Motor neuron (in vitro differentiated cells): ENCODE measurements around the gene LYRM1. TPM values are rescaled to one million over a fixed set of nuclear protein-coding genes. Genes with fewer than 3 reads are reported as not detected.

Experiments
- ATAC-seq, 8 experiments: fragments of 200-7000 bp; cut with Tn5 transposase; replicated peaks in 6 of 8; 2 replicates each; pipeline ENCODE4 v1.8.0; 2021; ENCODE audit warnings: mild to moderate bottlenecking in 8 of 8, moderate library complexity in 8 of 8
- H3K27ac ChIP-seq, 2 donors: fragments of 250-450 bp; sonication (Bioruptor Pico); 2 replicates each; pipeline ENCODE4 v1.9.0; 2021; ENCODE audit warnings: antibody characterized with exemption in 2 of 2, mild to moderate bottlenecking in 2 of 2, moderate library complexity in 1 of 2
- H3K4me1 ChIP-seq, 2 donors: fragments of 250-450 bp; sonication (Bioruptor Pico); replicated peaks in 1 of 2; 2 replicates each; pipeline ENCODE4 v1.6.1; 2021; ENCODE audit warnings: antibody characterized with exemption in 2 of 2, mild to moderate bottlenecking in 2 of 2, moderate library complexity in 1 of 2
- H3K4me3 ChIP-seq, 5 donors: fragments of 250-450 bp; sonication (Bioruptor Pico); 2 replicates each; pipeline ENCODE4 v1.9.0; 2021; ENCODE audit warnings: antibody characterized with exemption in 5 of 5, mild to moderate bottlenecking in 5 of 5, moderate library complexity in 4 of 5
- WGBS, 10 experiments: fragments of 450-650 bp; shearing (Covaris generic); methylation state at CpG; one replicate each; pipeline ENCODE4 v1.0.0; 2022; 5-methylcytosine and 5-hydroxymethylcytosine counted together
- in situ Hi-C, 9 experiments: fragments of 400-800 bp; cut with MboI; loops; one replicate each; pipeline ENCODE4 v1.15.0; 2021; ENCODE audit warnings: low sequenced_read_pairs in 9 of 9, low pct_unique_long_range_greater_than_20kb in 2 of 9; ENCODE audit not compliant: unreplicated experiment in 9 of 9
- total RNA-seq, 8 experiments: library from RNA; unstranded; fragments of 300-600 nt; gene quantifications; 2 replicates each; pipeline versions ENCODE4 v1.2.3 to v1.2.4, GENCODE V29; 2022

The LYRM1 gene
- total RNA-seq, 8 experiments from 2014 or later: 22.5 to 71.4 (median 53.2) TPM

DNA sequence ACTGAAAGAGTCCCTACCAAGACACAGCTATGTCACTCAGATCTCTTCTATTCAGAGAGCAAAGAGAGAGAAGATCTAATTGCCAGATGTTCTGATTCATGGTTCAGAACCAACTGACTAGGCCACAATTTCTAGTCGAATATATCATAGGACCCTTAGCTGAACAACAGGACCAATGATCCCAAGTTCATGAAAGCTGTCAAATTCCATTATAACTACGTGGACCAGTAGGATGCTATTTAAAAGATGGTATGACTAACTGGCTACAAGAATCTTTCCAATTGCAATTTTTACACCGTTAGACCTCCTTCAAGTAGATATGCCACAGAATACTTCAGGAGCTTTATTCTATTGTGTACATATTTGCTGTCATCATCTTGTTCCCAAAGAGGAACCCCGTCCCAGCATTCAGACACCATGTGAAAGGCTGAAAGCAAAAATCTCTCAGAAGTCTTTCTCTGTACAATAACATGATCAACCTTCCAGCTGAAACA lies 26.4 kb upstream of the LYRM1 start:
- whole genome bisulfite sequencing, 10 experiments: 60 to 100% (median 90%) methylated on average over 1 to 4 of the region's 4 CpGs
- in situ Hi-C loops: loop anchor here in 5 of 9 experiments (25.0 kb wide), 2 partner anchors 213 to 1463 kb away; no protein-coding TSS in a partner anchor
- Histone ChIP-seq H3K4me1 (peaks cover 11 to 13% of the 10 kb centered on the region in 2 donors), H3K4me3 (no peak overlapping the region), H3K27ac (no peak overlapping the region)
- ATAC-seq: no peak

DNA sequence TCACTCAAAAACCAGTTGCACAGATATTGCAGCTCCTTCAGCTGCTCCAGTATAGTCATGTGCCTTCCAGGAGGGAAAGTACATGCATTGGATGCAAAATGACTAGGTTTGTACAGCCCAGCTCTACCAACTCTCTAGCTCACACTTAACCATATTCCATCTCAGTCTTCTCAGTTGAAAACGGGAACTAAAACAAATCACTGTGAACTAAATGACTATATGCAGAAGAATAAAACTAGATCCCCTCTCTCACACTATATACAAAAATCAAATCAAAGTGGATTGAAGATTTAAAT lies 25.3 kb upstream of the LYRM1 start:
- no peak overlapping the region for H3K27ac ChIP-seq
- H3K4me1 ChIP-seq: peaks cover 17 to 25% of the 10 kb centered on the region in 2 donors
- WGBS, 10 experiments: 50 to 100% (median 83%) methylated on average over 1 of the region's 1 CpG; no CpG with 5 or more reads in 5 of the 10 experiments
- ATAC-seq: peak in 7 of 8 experiments; percentile 20 to 88 (median 54)
- in situ Hi-C loops: no loop called here
- no peak overlapping the region for H3K4me3 ChIP-seq

DNA sequence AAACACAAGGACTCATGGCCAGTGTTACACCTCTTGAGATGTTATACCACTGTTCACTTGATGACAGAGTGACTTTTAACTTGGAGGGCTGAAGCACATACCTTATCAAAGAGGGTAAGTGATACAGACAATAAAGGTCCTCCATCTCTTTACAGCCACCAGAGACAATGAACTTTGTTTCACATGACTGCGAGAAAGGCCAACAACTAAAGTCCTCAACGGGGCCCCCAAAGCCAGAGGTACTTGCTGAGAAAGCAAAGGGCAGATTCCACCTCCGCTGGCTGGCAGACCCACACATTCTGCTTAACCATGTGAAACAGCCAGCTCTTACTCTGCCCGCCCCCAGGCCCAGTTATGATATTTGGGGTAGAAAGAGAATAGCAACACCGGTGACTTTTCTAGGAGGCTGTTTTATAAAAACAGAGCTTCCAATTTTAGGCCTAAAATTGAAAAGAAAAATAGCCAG lies 21.9 kb upstream of the LYRM1 start:
- 20 to 100% (median 67%) methylated on average over 2 to 4 of the region's 5 CpGs; no CpG with 5 or more reads in 3 of the 10 experiments for WGBS, 10 experiments
- ATAC-seq: peak in 5 of 8 experiments; percentile 13 to 38 (median 24)
- in situ Hi-C loops: no loop called here
- peaks cover 17 to 25% of the 10 kb centered on the region in 2 donors for H3K4me1 ChIP-seq
- H3K4me3 ChIP-seq: no peak overlapping the region
- H3K27ac ChIP-seq: no peak overlapping the region

DNA sequence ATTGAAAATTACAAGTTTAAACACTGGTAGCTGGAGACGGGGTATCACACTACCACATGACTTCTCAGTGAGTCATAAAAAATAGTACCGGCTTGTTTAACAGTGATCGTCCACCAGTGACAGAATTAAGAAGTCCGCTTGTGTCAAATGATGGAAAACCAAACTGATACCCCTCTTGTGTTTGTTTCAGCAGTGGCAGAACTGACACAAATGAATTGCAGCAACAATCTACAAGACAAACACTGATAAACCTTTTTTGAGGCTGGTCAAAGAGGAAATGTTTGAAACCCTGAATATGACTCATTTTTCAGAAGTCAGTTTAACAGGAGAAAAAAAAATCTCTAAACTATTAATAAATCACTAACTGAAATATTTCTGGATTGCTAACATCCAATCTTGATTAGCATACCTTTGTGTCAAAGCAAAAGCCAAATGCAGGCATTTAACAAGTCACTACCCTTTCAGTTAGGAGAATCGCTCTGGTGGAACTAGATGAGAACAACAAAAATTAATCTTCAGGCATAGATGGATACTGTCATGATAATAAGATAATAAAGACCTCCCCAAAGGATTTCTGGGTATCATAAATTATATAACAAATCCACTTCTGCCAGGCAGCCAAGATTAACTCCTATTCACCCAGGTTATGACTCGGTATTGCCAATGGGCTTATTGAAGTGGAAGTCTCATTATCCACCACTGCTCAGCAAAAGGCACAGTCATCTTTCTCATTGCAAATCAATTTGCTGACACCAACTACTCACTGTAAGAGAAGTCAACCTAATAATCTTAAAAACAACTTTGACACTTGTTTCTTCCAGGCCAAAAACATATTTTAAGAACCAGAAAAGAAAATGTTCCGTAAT lies 21.2 kb upstream of the LYRM1 start:
- WGBS, 10 experiments: 30 to 56% (median 48%) methylated on average over 2 to 7 of the region's 7 CpGs
- peak; percentile 24 to 79 (median 66) for ATAC-seq
- in situ Hi-C loops: no loop called here
- Histone ChIP-seq H3K27ac (no peak overlapping the region), H3K4me1 (peaks cover 17 to 25% of the 10 kb centered on the region in 2 donors), H3K4me3 (no peak overlapping the region)

DNA sequence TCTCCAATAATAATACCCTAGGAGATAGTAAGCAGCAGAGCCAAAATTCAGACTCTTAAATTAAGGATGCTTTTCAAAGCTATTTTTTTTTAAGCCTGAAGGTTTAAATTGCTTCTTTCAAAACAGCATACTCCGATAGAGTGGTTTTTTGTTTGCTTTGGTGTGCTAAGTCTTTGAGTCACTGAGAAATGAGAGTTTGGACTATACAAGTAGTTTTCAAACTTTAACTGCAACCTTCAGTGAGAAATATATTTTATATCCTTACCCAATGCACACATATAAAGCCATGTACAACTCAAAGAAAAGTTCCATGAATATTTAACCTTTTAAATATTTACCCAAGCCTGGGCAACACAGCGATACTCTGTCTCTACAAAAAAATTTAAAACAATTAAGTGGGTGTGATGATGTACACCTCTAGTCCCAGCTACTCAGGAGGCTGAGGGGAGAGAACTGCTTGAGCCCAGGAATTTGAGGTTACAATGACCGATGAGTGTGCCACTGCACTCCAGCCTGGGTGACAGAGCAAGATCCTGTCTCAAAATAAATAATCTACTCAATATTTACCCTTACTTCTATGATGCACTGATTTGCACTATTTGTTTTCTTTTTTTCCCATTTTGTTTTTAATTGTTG lies 19.6 kb upstream of the LYRM1 start:
- 68 to 100% (median 95%) methylated on average over 1 to 3 of the region's 3 CpGs for WGBS, 10 experiments
- peaks cover 15 to 21% of the 10 kb centered on the region in 2 donors for H3K4me1 ChIP-seq
- in situ Hi-C loops: no loop called here
- no peak overlapping the region for H3K4me3 ChIP-seq
- H3K27ac ChIP-seq: no peak overlapping the region
- peak in 1 of 8 experiments; percentile 18 for ATAC-seq

DNA sequence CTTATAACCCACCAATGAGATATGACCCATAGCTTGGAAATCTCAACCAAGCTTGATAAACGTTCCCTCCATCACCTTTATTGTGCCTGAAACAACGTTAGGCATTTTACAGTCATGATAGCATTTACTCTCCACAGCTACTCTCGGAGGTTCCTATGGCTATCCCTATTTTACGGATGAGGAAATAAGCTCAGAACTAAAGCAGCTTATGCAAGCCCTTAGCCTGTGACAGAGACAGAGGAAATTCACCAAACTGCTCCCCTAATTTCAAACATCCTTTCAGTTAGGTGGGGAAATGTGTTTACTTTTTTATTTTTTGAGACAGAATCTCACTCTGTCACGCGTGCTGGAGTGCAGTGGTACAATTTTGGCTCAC lies 19.1 kb upstream of the LYRM1 start:
- no peak for ATAC-seq
- no peak overlapping the region for H3K27ac ChIP-seq
- peaks cover 15 to 21% of the 10 kb centered on the region in 2 donors for H3K4me1 ChIP-seq
- WGBS, 10 experiments: 63 to 100% (median 84%) methylated on average over 1 to 6 of the region's 6 CpGs
- in situ Hi-C loops: no loop called here
- no peak overlapping the region for H3K4me3 ChIP-seq

DNA sequence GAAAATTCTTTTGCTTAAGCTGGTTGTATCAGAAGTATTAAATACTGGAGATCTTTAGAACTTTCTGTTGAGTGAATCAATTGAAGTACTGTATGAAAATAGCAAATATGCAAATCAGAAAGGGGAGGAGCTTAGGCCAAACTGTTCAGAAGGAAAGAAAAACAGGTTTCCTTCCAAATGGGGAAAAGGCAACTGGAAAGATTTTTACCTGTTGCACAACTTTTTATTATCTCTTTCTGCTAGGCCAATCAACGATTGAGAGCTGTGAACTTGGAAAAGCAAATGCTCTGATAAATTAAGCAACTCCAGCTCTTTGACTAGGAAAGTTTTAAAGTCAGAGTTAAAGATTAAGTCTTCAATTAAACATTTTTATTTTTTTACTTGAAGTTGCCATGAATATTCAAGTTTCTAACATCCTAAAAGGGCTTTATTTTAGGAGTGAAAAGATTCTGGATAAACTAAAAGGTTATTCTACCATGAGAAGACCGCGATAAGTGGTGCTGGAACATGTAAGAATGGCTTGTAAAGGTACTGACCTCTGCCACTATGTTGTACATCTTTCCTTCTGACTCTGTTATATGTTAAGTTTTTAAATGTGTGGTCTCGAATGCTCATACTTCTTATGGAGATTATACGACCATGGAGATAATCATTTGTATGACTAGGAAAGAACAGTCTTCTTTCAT lies 16.9 kb upstream of the LYRM1 start:
- in situ Hi-C loops: no loop called here

DNA sequence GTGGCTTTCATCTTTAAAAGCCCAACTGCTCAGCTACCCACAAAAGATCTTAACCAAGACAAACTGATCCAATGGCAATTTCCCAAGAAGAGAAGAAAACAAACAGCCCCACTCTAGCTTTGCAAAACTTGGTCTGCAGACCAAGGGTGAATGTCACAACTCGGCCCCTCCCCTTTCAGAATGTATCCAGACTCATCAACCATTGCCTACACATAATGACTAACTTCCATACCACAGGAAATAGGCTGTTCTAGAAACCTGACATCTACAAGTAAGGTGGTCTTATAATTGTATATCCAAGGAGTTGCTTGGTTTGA lies 16.4 kb upstream of the LYRM1 start:
- in situ Hi-C loops: no loop called here
- H3K4me1 ChIP-seq: peaks cover 6 to 11% of the 10 kb centered on the region in 2 donors
- 40 to 86% (median 80%) methylated on average over 1 of the region's 1 CpG; no CpG with 5 or more reads in 4 of the 10 experiments for WGBS, 10 experiments
- ATAC-seq: peak in 1 of 8 experiments; percentile 38
- H3K4me3 ChIP-seq: no peak overlapping the region
- H3K27ac ChIP-seq: no peak overlapping the region

More for the DNA sequence above, 16.9 kb upstream of the LYRM1 start:
- peaks cover 11 to 16% of the 10 kb centered on the region in 2 donors for H3K4me1 ChIP-seq
- no peak overlapping the region for H3K27ac ChIP-seq
- WGBS, 10 experiments: 57 to 100% (median 71%) methylated on average over 1 to 5 of the region's 5 CpGs
- no peak for ATAC-seq
- H3K4me3 ChIP-seq: no peak overlapping the region

DNA sequence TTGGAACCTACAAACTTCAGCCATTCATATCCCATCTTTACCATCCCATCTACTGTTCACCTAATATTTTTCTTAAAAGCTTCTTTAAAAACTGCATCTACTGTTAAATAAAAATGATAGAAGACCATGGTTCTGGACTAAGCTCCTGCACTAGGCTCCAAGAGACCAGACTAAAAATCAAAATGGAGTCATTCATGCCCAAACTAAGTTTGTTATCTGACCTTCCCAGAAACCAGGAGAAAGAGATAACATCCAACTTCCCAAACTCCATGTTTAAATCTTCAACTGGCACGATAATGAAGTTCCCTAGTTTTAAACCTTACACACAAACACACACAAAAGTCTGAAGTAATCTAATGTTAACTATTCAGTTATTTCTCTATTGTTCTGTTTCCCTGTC lies 14.3 kb upstream of the LYRM1 start:
- Histone ChIP-seq H3K27ac (no peak overlapping the region), H3K4me3 (no peak overlapping the region), H3K4me1 (no peaks in the 10 kb centered on the region)
- WGBS, 10 experiments: 0 to 100% (median 83%) methylated on average over 1 of the region's 1 CpG; no CpG with 5 or more reads in 2 of the 10 experiments
- in situ Hi-C loops: no loop called here
- ATAC-seq: no peak

DNA sequence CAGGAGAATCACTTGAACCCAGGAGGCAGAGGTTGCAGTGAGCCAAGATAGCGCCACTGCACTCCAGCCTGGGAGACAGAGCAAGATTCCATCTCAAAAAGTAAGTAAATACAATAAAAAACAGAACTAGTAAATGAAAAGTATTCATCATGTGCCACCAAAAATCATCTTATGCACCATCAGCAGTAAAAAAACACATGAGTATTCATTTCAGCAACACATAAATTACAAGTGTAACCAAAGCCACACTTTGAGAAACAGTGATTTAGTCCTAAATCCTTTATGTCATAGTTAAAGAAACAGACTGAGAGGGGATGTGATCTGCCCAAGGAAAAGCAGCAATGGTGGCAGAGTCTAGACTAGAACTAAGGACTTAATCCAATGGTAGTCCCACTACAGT lies 13.4 kb upstream of the LYRM1 start:
- Histone ChIP-seq H3K27ac (no peak overlapping the region), H3K4me1 (no peaks in the 10 kb centered on the region), H3K4me3 (no peak overlapping the region)
- ATAC-seq: no peak
- 100% methylated on average over 1 of the region's 1 CpG; no CpG with 5 or more reads in 6 of the 10 experiments for WGBS, 10 experiments
- in situ Hi-C loops: no loop called here

DNA sequence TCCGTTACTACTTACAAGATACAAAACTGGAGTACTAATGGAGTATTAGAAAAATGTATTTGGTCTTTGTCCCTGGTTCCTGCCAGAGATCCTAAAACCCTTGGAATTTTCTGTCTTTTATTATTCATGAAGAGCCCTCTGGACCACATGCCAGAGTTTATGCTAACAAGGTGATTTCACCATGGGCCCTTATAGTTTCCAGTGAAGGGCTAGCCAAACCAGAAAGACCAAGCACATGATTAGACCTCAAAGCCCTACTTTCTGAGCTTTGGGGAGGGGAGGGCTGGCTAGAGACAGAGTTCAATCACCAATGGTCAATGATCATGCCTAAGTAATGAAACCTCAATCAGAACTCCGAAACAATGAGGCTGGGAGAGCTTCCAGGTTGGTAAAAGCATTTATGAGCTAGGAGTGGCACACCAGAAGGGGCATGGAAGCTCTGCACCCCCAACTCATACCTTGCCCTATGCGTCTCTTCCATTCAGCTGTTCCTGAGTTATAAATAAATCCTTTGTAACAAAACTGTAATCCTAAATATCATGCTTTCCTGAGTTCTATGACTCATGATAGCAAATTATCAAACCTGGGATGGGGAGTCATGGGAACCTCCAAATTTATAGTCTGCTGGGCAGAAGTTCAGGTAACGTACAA lies 10.8 kb upstream of the LYRM1 start:
- H3K4me1 ChIP-seq: no peaks in the 10 kb centered on the region
- no peak overlapping the region for H3K27ac ChIP-seq
- no peak overlapping the region for H3K4me3 ChIP-seq
- 80 to 100% (median 97%) methylated on average over 1 to 4 of the region's 4 CpGs; no CpG with 5 or more reads in 2 of the 10 experiments for WGBS, 10 experiments
- ATAC-seq: peak in 3 of 8 experiments; percentile 27 to 61 (median 29)
- in situ Hi-C loops: no loop called here

DNA sequence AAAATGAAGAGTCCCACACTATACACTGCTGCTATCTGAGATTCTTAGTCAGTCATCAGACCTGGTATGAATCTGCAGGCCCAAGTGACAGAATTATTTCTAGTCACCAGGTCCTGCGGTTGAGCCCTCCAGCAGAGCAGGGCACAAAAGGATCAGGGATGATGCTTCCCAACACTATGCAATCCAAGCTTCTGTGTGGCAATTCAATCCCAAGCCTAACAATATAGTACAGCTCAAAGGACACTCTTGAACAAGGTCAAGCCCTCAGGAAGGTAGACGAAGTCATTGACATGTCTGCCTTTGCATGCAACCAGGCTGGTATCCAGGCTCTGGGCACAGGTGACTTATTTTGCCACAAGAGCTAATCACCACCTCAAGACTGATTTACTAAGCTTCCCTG lies 6.2 kb upstream of the LYRM1 start:
- in situ Hi-C loops: no loop called here
- no peak for ATAC-seq
- 71 to 100% (median 82%) methylated on average over 1 to 2 of the region's 2 CpGs; no CpG with 5 or more reads in 5 of the 10 experiments for WGBS, 10 experiments
- Histone ChIP-seq H3K4me1 (peaks cover 6 to 7% of the 10 kb centered on the region in 2 donors), H3K27ac (no peak overlapping the region), H3K4me3 (no peak overlapping the region)
